Activated naive CD4-positive, alpha-beta T cell treated with anti-CD3 and anti-CD28 coated beads for 36 hours (primary cell): Measurements from ENCODE around the gene MAPKAPK3. TPM values are rescaled to one million over a fixed set of nuclear protein-coding genes. Genes with fewer than 3 reads are reported as not detected.
A peak's percentile ranks its signal among the peaks of the same experiment; 100 is the strongest.

Experiments used
- CTCF ChIA-PET: fragments of 350-600 bp; sonication (Branson Sonifier 250); formaldehyde crosslinking; loops from one replicate; lab custom pipeline; 2021; ENCODE audit warnings: antibody characterized with exemption; lab: Charles Lee
- DNase-seq: peaks from one replicate; pipeline ENCODE4 v3.0.0-alpha.2; 2020
- H3K27ac Mint-ChIP-seq: one replicate; pipeline ENCODE4 v1.8.0; 2021; ENCODE audit warnings: mild to moderate bottlenecking, mixed read lengths
- H3K27me3 Mint-ChIP-seq: one replicate; pipeline ENCODE4 v1.8.0; 2021; ENCODE audit warnings: low read depth, mixed read lengths
- H3K36me3 Mint-ChIP-seq: one replicate; pipeline ENCODE4 v1.8.0; 2021; ENCODE audit warnings: low read depth, mixed read lengths
- H3K4me1 Mint-ChIP-seq: one replicate; pipeline ENCODE4 v1.8.0; 2021; ENCODE audit warnings: low read depth, mixed read lengths
- H3K4me3 Mint-ChIP-seq: one replicate; pipeline ENCODE4 v1.8.0; 2021; ENCODE audit warnings: mild to moderate bottlenecking, moderate library complexity, mixed read lengths
- H3K9me3 Mint-ChIP-seq: one replicate; pipeline ENCODE4 v1.8.0; 2021; ENCODE audit warnings: mixed read lengths
- intact Hi-C: fragments of 100-400 bp; cut with micrococcal nuclease; formaldehyde crosslinking; loops from one replicate; pipeline ENCODE4 v1.15.1; 2023
- total RNA-seq, 2 experiments: library from RNA; stranded (reverse); gene quantifications; one replicate each; pipeline ENCODE4 v1.2.3, GENCODE V29; 2021

The MAPKAPK3 gene
- total RNA-seq, 2 experiments from 2014 or later, result 105 to 106 TPM

DNA sequence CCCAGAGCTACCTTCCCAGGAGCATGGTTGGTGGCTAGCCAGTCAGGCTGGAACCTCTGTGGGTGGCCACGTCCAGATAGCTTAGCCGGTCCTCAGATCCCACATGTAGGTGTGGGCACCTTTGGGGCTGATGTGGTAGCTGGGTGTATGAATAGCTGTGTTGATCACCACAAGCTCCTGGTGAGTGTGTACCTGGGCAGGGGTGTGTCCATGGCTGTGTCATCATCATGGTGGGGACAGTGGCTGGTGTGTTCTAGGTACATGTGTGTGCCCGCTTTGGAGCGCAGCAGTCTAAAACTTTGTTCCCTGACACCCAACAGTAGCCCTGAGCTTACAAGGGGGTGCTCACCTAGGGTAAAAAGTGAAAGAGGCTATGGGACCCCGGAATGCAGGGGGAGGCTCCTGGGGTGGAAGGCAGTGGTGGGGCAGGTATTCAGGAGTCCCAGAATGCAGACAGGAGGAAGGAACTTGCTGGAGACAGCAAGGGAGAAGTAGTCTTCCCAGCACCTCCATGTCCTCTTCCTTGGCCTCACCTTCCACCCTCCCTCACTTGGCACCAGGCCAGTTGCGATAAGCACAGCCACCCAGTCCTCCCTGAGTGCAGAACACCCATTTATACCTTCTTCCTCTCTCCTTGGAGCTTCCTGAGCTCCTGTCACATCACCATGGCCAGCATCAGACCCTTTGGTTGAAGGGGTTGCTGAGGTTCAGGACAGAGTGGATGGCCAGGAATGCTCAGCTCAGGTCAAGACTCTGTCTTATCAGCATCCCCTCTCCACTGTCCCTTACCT is 6.6 kb upstream of the MAPKAPK3 start:
- intact Hi-C loops, result loop anchor here (5.0 to 10.0 kb wide), 2 partner anchors 373 to 1664 kb away; partner anchors contain the start of genes GNAI2 and WDR82
- peak overlapping the region; percentile 100 for H3K27ac Mint-ChIP-seq
- DNase-seq, result peak; percentile 57
- H3K9me3 Mint-ChIP-seq, result no peaks in the 10 kb centered on the region
- peaks cover 35% of the 10 kb centered on the region for H3K4me1 Mint-ChIP-seq
- H3K36me3 Mint-ChIP-seq, result peaks cover 82% of the 10 kb centered on the region
- no peaks in the 10 kb centered on the region for H3K27me3 Mint-ChIP-seq
- peak overlapping the region; percentile 96 for H3K4me3 Mint-ChIP-seq
- CTCF ChIA-PET, result interaction anchor here (0.6 to 11.1 kb wide), 8 partner anchors 9 to 1631 kb away, joined by 3 to 243 read pairs (median 9); partner anchors contain the start of genes C3orf18 and HEMK1

DNA sequence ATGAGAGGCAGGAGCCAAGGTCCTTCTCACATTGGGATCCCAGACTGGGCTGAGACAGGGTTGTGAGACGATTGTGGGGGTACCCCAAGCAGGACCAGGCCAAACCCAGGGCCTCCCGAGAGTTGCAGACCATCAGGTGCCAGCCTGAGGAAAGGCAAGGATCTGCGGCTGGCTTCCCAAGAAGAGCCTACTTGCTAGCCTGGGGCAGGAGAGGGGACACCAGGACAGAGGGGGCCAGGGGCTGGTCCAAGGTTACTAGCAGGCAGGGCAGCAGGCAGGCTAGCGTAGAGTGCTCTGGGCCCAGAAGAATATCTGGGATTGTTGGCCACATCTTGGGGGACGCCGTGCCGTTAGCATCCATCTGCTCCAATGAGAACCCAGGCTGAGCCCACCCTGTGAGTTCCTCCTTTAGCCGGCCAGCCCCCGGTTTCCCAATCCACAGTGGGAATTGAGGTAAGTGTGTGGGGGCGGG is 5.9 kb upstream of the MAPKAPK3 start:
- DNase-seq, result peak; percentile 18
- Mint-ChIP-seq H3K4me3 (peak overlapping the region; percentile 96), H3K36me3 (peaks cover 75% of the 10 kb centered on the region), H3K27ac (peak overlapping the region; percentile 100), H3K4me1 (peaks cover 35% of the 10 kb centered on the region), H3K9me3 (no peaks in the 10 kb centered on the region), H3K27me3 (no peaks in the 10 kb centered on the region)
- intact Hi-C loops, result loop anchor here (1.0 to 10.0 kb wide), 3 partner anchors 10 to 1664 kb away; partner anchors contain the start of genes GNAI2 and WDR82
- CTCF ChIA-PET, result interaction anchor here (0.6 to 13.4 kb wide), 8 partner anchors 11 to 1630 kb away, joined by 3 to 376 read pairs (median 51); partner anchors contain the start of genes C3orf18 and HEMK1

DNA sequence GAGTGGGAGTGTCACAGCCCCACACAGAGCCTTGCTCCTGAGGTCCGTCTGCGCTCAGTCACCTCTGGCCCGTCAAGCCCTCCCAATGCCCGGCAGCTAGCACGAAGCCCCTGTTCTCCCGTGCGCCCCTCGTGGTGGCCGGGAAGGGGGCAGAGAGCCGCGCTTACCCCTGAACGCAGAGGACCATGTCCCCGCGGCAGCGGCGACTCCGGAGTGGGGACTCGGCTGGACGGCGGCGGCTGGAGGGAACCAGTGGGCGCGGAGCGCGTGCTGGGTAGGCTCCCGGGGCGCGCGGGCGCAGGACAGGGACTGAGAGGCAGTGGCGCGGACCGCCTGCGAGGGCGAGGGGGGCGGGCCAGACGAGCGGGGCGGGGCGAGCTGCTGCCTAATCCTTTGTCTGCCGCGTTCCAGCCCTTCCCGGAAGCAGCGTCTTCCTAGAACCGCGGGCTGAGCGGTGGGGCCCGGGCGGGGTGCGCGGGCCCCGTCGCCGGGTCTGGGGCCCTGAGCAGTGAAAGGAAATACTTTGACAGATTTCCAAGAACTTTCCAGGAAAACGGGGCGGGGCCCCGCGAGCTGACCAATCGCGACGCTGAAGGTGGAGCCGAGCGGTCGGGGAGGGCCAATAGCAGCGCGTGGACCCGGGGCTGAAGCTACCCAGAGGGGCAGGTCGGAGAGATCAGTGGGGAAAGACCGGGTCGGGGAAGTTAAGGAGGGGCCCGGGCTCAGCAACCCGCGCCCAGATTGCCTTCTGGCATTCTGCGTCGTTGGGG is 5.3 kb upstream of the MAPKAPK3 start, which contains the start of gene CISH:
Gene CISH, minus strand, starts transcription at position 311 of the 770 bp plus-strand sequence. Its CDS starts 124 bp downstream, at position 187.
- peak within 1 kb of the TSS; percentile 100 for H3K27ac Mint-ChIP-seq
- peaks cover 36% of the 10 kb centered on the region for H3K4me1 Mint-ChIP-seq
- peak; percentile 99 for DNase-seq
- H3K9me3 Mint-ChIP-seq, result no peaks in the 10 kb centered on the region
- peak within 1 kb of the TSS; percentile 96 for H3K4me3 Mint-ChIP-seq
- H3K36me3 Mint-ChIP-seq, result peaks cover 70% of the 10 kb centered on the region
- CTCF ChIA-PET, result interaction anchor here (0.8 to 13.4 kb wide), 6 partner anchors 12 to 42 kb away, joined by 3 to 376 read pairs (median 49); partner anchors contain the start of genes C3orf18 and HEMK1
- intact Hi-C loops, result loop anchor here (1.0 to 10.0 kb wide), 6 partner anchors 10 to 1663 kb away; partner anchors contain the start of genes GNAI2, MANF and WDR82
- no peaks in the 10 kb centered on the region for H3K27me3 Mint-ChIP-seq

DNA sequence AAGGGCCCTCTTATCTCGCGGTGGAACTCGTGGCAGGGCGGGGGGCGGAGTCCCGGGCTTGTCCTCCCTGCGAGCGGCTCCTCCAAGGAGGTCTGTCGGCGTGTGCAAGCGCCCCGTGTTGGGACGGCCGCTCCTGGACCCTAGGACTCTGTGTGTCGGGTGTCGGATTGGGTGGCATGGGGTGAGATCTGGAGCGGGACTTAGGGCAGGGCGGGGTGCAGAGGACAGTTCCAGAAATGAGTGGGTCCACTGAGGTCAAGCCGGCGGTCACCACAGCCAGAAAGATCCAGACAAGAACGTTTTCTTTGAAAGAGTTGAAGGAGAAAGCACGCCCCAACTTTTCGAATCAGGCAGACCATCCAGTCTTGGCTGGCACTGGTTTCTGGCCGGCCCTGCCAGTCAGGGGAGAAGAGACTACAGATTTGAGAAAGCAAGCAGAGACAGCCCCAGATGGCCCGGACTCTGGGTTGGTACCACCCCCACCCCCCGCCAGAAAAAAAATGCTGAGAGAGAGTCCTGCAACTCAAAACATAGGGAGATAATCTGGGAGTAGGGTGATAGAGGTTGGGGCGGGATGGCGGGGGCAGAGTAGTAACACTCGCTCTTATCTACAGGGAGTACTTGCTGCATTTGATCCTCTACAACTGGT is 4.6 kb upstream of the MAPKAPK3 start:
- Mint-ChIP-seq H3K4me3 (peak overlapping the region; percentile 96), H3K36me3 (peaks cover 63% of the 10 kb centered on the region), H3K9me3 (no peaks in the 10 kb centered on the region), H3K27me3 (no peaks in the 10 kb centered on the region), H3K4me1 (peaks cover 34% of the 10 kb centered on the region), H3K27ac (peak overlapping the region; percentile 99)
- peak; percentile 51 for DNase-seq
- CTCF ChIA-PET, result interaction anchor here (0.7 to 13.4 kb wide), 15 partner anchors 8 to 775 kb away, joined by 3 to 376 read pairs (median 6); partner anchors contain the start of genes C3orf18 and HEMK1
- intact Hi-C loops, result loop anchor here (1.0 to 10.0 kb wide), 5 partner anchors 22 to 1662 kb away; partner anchors contain the start of genes GNAI2, MANF and WDR82

DNA sequence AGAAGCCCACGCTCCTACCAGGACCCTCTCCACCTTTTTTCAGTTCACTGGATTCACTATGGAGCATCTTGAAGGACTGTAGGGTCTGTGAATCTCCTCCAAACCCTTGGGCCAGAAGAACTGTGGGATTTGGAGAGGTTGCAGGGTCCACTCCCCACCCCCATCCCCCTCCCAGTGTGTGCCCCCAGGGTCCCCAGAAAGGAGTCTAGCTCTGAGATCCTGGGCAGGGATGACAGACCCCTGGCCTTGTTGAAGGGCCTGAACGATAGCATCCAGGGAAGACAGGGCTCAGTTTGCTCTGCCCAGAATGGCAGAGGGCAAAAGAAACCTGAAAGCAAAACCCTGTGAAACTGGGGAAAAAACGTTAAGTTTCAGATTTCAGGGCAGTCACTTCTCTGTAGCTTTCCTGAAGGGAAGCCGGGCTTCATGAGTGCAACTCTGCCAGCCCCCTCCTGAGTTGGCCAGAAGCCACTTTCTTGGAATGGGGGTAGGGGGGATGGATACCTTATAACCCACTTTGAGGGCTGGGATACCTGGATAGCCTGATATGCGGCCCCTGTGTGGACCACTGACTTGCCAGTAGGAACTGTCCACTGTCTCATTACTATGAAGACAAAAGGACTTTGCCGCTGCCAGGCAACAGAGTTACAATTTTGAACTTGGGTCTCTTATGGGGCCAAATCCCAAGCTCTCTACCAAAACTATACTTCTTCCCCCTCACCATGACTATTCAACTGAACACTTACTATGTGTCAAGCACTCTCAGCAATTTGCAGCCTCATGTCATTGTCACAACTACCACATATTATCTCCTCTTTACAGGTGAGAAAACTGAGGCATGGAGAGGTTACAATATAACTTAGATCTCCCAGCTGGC is 3.7 kb upstream of the MAPKAPK3 start:
- H3K27me3 Mint-ChIP-seq, result no peaks in the 10 kb centered on the region
- intact Hi-C loops, result loop anchor here (1.0 to 10.0 kb wide), 5 partner anchors 23 to 1662 kb away; partner anchors contain the start of genes GNAI2, MANF and WDR82
- H3K27ac Mint-ChIP-seq, result peak overlapping the region; percentile 99
- CTCF ChIA-PET, result interaction anchor here (0.6 to 13.4 kb wide), 17 partner anchors 9 to 775 kb away, joined by 3 to 376 read pairs (median 6); partner anchors contain the start of genes C3orf18 and HEMK1
- DNase-seq, result peak; percentile 23
- no peaks in the 10 kb centered on the region for H3K9me3 Mint-ChIP-seq
- H3K4me1 Mint-ChIP-seq, result peaks cover 29% of the 10 kb centered on the region
- H3K36me3 Mint-ChIP-seq, result peaks cover 57% of the 10 kb centered on the region
- H3K4me3 Mint-ChIP-seq, result peak overlapping the region; percentile 96

DNA sequence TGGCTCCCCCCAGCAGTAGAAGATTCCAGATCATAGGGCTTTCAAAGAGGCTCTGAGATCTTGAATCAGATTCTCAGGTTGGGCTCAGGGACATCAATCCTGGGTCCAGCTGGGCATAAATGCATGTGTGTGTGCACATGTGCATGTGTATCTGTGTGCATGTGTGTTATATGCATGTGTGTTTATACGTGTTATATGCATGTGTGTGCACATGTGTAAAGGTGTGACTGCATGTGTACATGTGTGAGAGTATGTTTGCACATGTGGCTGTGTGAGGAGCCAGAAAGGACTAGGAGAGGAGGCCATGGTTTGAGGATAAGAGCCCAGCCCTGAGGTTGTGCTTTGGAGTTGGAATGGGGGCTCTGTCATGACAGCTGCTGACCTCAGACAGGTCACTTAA is 1.8 kb upstream of the MAPKAPK3 start:
- H3K27me3 Mint-ChIP-seq, result no peaks in the 10 kb centered on the region
- H3K4me3 Mint-ChIP-seq, result no peak overlapping the region
- intact Hi-C loops, result loop anchor here (10.0 kb wide), 1 partner anchor 1660 kb away; the partner anchor contains the start of gene WDR82
- no peak for DNase-seq
- no peak overlapping the region for H3K27ac Mint-ChIP-seq
- H3K9me3 Mint-ChIP-seq, result no peaks in the 10 kb centered on the region
- H3K4me1 Mint-ChIP-seq, result peaks cover 45% of the 10 kb centered on the region
- H3K36me3 Mint-ChIP-seq, result peaks cover 49% of the 10 kb centered on the region
- CTCF ChIA-PET, result interaction anchor here (0.5 to 13.4 kb wide), 22 partner anchors 9 to 774 kb away, joined by 3 to 376 read pairs (median 8); partner anchors contain the start of genes C3orf18, DOCK3 and HEMK1

DNA sequence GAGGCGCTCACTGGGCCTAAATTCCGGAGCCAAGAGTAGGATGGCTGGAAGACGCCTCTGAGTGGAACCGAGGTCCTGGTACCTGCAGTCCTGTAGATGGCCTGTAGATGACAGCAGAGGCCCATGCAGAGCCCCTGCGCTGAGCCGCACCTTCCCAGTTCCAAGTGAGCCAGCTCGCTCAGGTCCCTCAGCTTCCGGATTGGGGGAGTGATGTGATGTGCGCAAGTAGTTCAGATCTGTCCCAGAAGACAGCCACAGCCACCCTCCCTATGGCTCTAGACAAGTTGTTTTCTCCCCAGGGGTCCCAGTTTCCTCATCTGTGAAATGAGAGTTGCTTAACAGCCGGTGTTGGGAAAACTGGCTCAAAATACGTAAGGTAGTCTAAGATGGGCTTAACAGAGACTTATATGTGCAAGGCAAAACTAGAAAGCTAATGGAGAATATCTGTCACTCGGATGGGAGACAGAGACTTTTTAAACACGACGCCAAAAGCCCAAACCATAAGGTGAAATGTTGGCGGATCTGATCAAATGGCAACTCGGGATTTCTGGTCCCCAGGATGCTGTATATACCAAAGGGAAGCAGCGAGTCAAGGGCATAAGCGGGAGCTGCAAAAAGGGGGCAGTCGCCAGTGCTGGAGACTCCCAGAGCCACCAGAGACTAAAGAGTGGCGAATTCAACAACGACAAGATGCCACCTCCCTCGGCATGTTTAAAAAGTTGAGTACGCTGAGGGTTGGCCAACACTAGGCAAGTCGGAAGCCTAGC is 765 bp upstream of the MAPKAPK3 start:
- H3K27ac Mint-ChIP-seq, result peak overlapping the region; percentile 86
- peak; percentile 91 for DNase-seq
- no peaks in the 10 kb centered on the region for H3K27me3 Mint-ChIP-seq
- peaks cover 55% of the 10 kb centered on the region for H3K4me1 Mint-ChIP-seq
- CTCF ChIA-PET, result interaction anchor here (0.6 to 13.4 kb wide), 37 partner anchors 8 to 1171 kb away, joined by 3 to 376 read pairs (median 5); partner anchors contain the start of genes C3orf18, DOCK3, HEMK1 and MANF
- no peaks in the 10 kb centered on the region for H3K9me3 Mint-ChIP-seq
- H3K36me3 Mint-ChIP-seq, result peaks cover 48% of the 10 kb centered on the region
- intact Hi-C loops, result loop anchor here (1.0 to 10.0 kb wide), 11 partner anchors 8 to 1659 kb away; partner anchors contain the start of genes DOCK3, MANF, RBM15B and TEX264
- peak overlapping the region; percentile 77 for H3K4me3 Mint-ChIP-seq

DNA sequence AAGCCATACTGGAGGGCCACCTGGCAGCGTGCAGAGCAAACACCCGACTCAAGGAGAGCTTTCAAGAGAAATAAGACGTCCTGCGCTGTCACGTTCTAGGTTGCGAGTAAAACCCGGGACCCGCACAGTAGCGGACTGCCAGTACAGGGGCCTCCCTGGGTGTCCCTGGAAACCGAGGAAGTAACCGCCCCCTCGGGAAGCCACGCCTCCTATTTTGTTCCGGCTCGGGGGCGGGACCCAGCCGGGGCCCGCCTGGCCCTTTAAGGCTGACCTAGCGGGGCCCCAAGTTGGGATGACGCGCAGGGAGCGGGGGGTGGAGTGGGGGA is 218 bp upstream of the MAPKAPK3 start:
- no peaks in the 10 kb centered on the region for H3K9me3 Mint-ChIP-seq
- H3K27ac Mint-ChIP-seq, result peak overlapping the region; percentile 86
- H3K27me3 Mint-ChIP-seq, result no peaks in the 10 kb centered on the region
- peaks cover 44% of the 10 kb centered on the region for H3K36me3 Mint-ChIP-seq
- intact Hi-C loops, result loop anchor here (1.0 to 10.0 kb wide), 11 partner anchors 8 to 1658 kb away; partner anchors contain the start of genes DOCK3, MANF, RBM15B and TEX264
- H3K4me3 Mint-ChIP-seq, result peak overlapping the region; percentile 77
- H3K4me1 Mint-ChIP-seq, result peaks cover 55% of the 10 kb centered on the region
- CTCF ChIA-PET, result interaction anchor here (0.7 to 13.4 kb wide), 30 partner anchors 8 to 773 kb away, joined by 3 to 376 read pairs (median 6); partner anchors contain the start of genes C3orf18, DOCK3, HEMK1 and MANF
- DNase-seq, result peak; percentile 98

DNA sequence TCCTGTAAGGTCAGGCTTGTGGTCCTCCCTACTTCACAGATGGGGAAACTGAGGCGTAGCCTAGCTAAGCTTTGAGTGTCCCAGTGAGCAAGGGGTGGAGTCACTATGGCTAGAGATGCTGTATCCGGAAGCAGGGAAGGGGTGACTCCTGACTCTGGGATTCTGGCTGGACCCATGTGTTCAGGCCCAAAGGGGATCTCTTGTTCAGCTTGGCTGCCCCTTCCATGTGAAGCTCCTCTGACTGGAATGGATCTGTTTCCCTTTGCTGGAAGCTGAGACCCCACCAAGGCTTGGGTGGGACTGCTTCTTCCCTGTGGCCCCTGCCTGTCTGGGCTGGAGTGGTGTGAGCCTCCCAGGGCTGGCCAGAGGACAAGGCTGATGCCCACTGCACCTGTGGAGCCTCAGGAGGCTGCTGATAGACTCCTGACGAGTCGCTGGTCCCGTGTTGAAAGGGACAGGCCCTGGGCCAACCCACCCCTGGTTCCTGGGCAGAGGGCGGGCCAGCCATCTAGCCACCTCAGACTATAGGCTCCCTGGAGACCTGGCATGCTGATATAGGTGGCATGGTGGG is 1.0 kb downstream of the MAPKAPK3 start:
- peak overlapping the region; percentile 77 for H3K4me3 Mint-ChIP-seq
- no peaks in the 10 kb centered on the region for H3K27me3 Mint-ChIP-seq
- peaks cover 37% of the 10 kb centered on the region for H3K36me3 Mint-ChIP-seq
- H3K4me1 Mint-ChIP-seq, result peaks cover 68% of the 10 kb centered on the region
- DNase-seq, result no peak
- intact Hi-C loops, result loop anchor here (2.0 to 10.0 kb wide), 4 partner anchors 657 to 1657 kb away; partner anchors contain the start of genes TEX264 and WDR82
- no peaks in the 10 kb centered on the region for H3K9me3 Mint-ChIP-seq
- H3K27ac Mint-ChIP-seq, result peak overlapping the region; percentile 86
- CTCF ChIA-PET, result interaction anchor here (0.6 to 13.4 kb wide), 6 partner anchors 9 to 772 kb away, joined by 4 to 376 read pairs (median 22); partner anchors contain the start of genes C3orf18 and HEMK1
